HepG2 (cell line): Measurements from ENCODE around the gene UPK1A. TPM values are rescaled to one million over a fixed set of nuclear protein-coding genes. Genes with fewer than 3 reads are reported as not detected.
A peak's percentile ranks its signal among the peaks of the same experiment; 100 is the strongest.

Source experiments
- ATAC-seq: fragments of 200-7000 bp; cut with Tn5 transposase; 3 replicates; pipeline ENCODE4 v1.9.1; 2020; ENCODE audit warnings: mild to moderate bottlenecking, moderate library complexity
- BruUV-seq: library from RNA; stranded (reverse); fragments of 400-500 nt; replicated peaks from 2 replicates; lab custom pipeline; 2021; lab: Mats Ljungman, UMichigan
- CTCF ChIA-PET: fragments of 300-600 bp; formaldehyde crosslinking; extraction: SDS; loops from one replicate; lab custom pipeline; 2021; ENCODE audit warnings: low total read pairs, inconsistent platforms, low intra/inter-chr PET ratio; lab: Yijun Ruan, JAX
- POLR2A ChIA-PET: fragments of 350-600 bp; sonication (Branson Sonifier 250); formaldehyde crosslinking; loops from one replicate; lab custom pipeline; 2020; ENCODE audit warnings: antibody characterized with exemption, inconsistent platforms; lab: Yijun Ruan, JAX
- DNase-seq: peaks from one replicate; pipeline ENCODE4 v3.0.0-alpha.2; 2015; ENCODE audit warnings: low spot score
- FAIRE-seq: peaks from 3 replicates; lab custom pipeline; 2011; peaks lifted over from hg19 to GRCh38; lab: Jason Lieb, UNC
- H2AFZ ChIP-seq: one replicate; pipeline ENCODE4 v1.6.1; 2011; ENCODE audit warnings: low read length, inconsistent platforms
- H3K27ac ChIP-seq: fragments of 300-600 bp; 3 replicates; pipeline ENCODE4 v1.8.0; 2011; ENCODE audit warnings: mixed run types, mild to moderate bottlenecking, mixed read lengths, low read length, inconsistent platforms; ENCODE audit not compliant: insufficient read depth; ENCODE audit errors: extremely low read length
- H3K27me3 ChIP-seq, 2 experiments: fragments of 200-600 bp in 1 of 2; 2 replicates in 1 of 2; 3 replicates in 1 of 2; pipeline versions ENCODE4 v1.6.0 to v1.8.0; 2011; ENCODE audit warnings: low read length in 2 of 2, mild to moderate bottlenecking in 2 of 2, moderate library complexity in 2 of 2, inconsistent platforms in 1 of 2; ENCODE audit not compliant: insufficient read depth in 2 of 2, control insufficient read depth in 1 of 2
- H3K36me3 ChIP-seq, 2 experiments: fragments of 200-600 bp in 1 of 2; replicated peaks in 1 of 2; 2 replicates in 1 of 2; 3 replicates in 1 of 2; pipeline versions ENCODE4 v1.5.1 to v1.8.0; 2011; ENCODE audit warnings: low read length in 2 of 2, inconsistent platforms in 1 of 2; ENCODE audit not compliant: insufficient read depth in 2 of 2, control insufficient read depth in 1 of 2
- H3K4me1 ChIP-seq: 2 replicates; pipeline ENCODE4 v1.5.1; 2012; ENCODE audit warnings: low read length, inconsistent platforms; ENCODE audit not compliant: insufficient read depth
- H3K4me2 ChIP-seq: 2 replicates; pipeline ENCODE4 v1.6.0; 2011; ENCODE audit warnings: low read depth, low read length, inconsistent platforms
- H3K4me3 ChIP-seq, 3 experiments: fragments of 200-600 bp in 1 of 3; sonication (generic), shearing (Covaris generic) in 1 of 3; replicated peaks in 1 of 3; 2 replicates each; pipeline ENCODE4 v1.5.1; 2011 to 2016; ENCODE audit warnings: low read length in 3 of 3, inconsistent platforms in 2 of 3, low read depth in 2 of 3, mild to moderate bottlenecking in 2 of 3, control low read depth in 1 of 3, mixed read lengths in 1 of 3; ENCODE audit not compliant: insufficient read depth in 1 of 3
- H3K79me2 ChIP-seq: one replicate; pipeline ENCODE4 v1.6.1; 2011; ENCODE audit warnings: low read length, inconsistent platforms; ENCODE audit not compliant: insufficient read depth
- H3K9ac ChIP-seq: 2 replicates; pipeline ENCODE4 v1.6.0; 2011; ENCODE audit warnings: mild to moderate bottlenecking, low read depth, low read length, inconsistent platforms; ENCODE audit not compliant: insufficient read depth
- H3K9me3 ChIP-seq: 2 replicates; pipeline ENCODE4 v1.5.1; 2012; ENCODE audit warnings: mild to moderate bottlenecking, low read length
- H4K20me1 ChIP-seq: 2 replicates; pipeline ENCODE4 v1.6.0; 2011; ENCODE audit warnings: inconsistent platforms, mild to moderate bottlenecking, low read length, moderate library complexity; ENCODE audit not compliant: insufficient read depth
- ATF1 ChIP-seq: IDR thresholded peaks from 2 replicates; pipeline ENCODE4 v1.6.1; 2016; ENCODE audit warnings: mild to moderate bottlenecking, control low read depth
- BRF2 ChIP-seq: sonication (generic); formaldehyde crosslinking; IDR thresholded peaks from 2 replicates; pipeline ENCODE4 v1.8.1; 2022; ENCODE audit warnings: mild to moderate bottlenecking, missing genetic modification reagents
- HDAC1 ChIP-seq: sonication (generic); formaldehyde crosslinking; IDR thresholded peaks from 2 replicates; pipeline ENCODE4 v1.5.1; 2020; ENCODE audit warnings: mild to moderate bottlenecking, missing genetic modification reagents
- MYC ChIP-seq: sonication (generic); formaldehyde crosslinking; IDR thresholded peaks from 2 replicates; pipeline ENCODE4 v1.9.0; 2021; ENCODE audit warnings: missing genetic modification reagents, borderline replicate concordance
- PHF8 ChIP-seq: sonication (generic); formaldehyde crosslinking; IDR thresholded peaks from 2 replicates; pipeline ENCODE4 v1.5.0; 2020; ENCODE audit warnings: missing genetic modification reagents
- RXRB ChIP-seq: IDR thresholded peaks from 2 replicates; pipeline ENCODE4 v1.6.1; 2016; ENCODE audit warnings: borderline replicate concordance, missing genetic modification reagents, missing compliant biosample characterization
- SOX13 ChIP-seq, 3 experiments: fragments of 450-650 bp in 1 of 3; sonication (generic) in 1 of 3; formaldehyde crosslinking in 1 of 3; IDR thresholded peaks in 2 of 3; conservative IDR thresholded peaks in 1 of 3; 2 replicates each; pipeline versions ENCODE4 v1.5.0 to v1.6.1; 2016 to 2020; ENCODE audit warnings: antibody characterized with exemption in 1 of 3, mild to moderate bottlenecking in 1 of 3, missing compliant biosample characterization in 1 of 3, missing genetic modification reagents in 1 of 3, moderate library complexity in 1 of 3
- SP1 ChIP-seq, 2 experiments: fragments of 450-650 bp in 1 of 2; sonication (generic) in 1 of 2; formaldehyde crosslinking in 1 of 2; IDR thresholded peaks; 2 replicates each; pipeline versions ENCODE4 v1.4.0 to v1.6.1; 2016 to 2020; ENCODE audit warnings: missing genetic modification reagents in 1 of 2
- ZBTB38 ChIP-seq: sonication (generic); formaldehyde crosslinking; IDR thresholded peaks from 2 replicates; pipeline ENCODE4 v1.5.1; 2020; ENCODE audit warnings: mild to moderate bottlenecking, missing genetic modification reagents
- ZBTB42 ChIP-seq: sonication (generic); formaldehyde crosslinking; IDR thresholded peaks from 2 replicates; pipeline ENCODE4 v1.5.0; 2020; ENCODE audit warnings: mild to moderate bottlenecking, missing genetic modification reagents
- ZMYM3 ChIP-seq: sonication (generic); formaldehyde crosslinking; IDR thresholded peaks from 2 replicates; pipeline ENCODE4 v1.5.1; 2020; ENCODE audit warnings: mild to moderate bottlenecking, missing genetic modification reagents
- ZNF143 ChIP-seq: sonication (generic); formaldehyde crosslinking; IDR thresholded peaks from 2 replicates; pipeline ENCODE4 v1.4.0; 2020; ENCODE audit warnings: missing genetic modification reagents
- ZNF232 ChIP-seq: sonication (generic); formaldehyde crosslinking; IDR thresholded peaks from 2 replicates; pipeline ENCODE4 v1.4.0; 2020; ENCODE audit warnings: missing genetic modification reagents, borderline replicate concordance
- ZNF484 ChIP-seq: sonication (generic); formaldehyde crosslinking; IDR thresholded peaks from 2 replicates; pipeline ENCODE4 v1.5.1; 2020; ENCODE audit warnings: mild to moderate bottlenecking, low read depth, missing genetic modification reagents, borderline replicate concordance
- ZNF503 ChIP-seq: sonication (generic); formaldehyde crosslinking; IDR thresholded peaks from 2 replicates; pipeline ENCODE4 v1.4.0; 2020; ENCODE audit warnings: missing genetic modification reagents
- ZNF740 ChIP-seq: sonication (generic); formaldehyde crosslinking; IDR thresholded peaks from 2 replicates; pipeline ENCODE4 v1.4.0; 2020; ENCODE audit warnings: missing genetic modification reagents
- ZNF746 ChIP-seq: sonication (generic); formaldehyde crosslinking; IDR thresholded peaks from 2 replicates; pipeline ENCODE4 v1.8.0; 2022; ENCODE audit warnings: mild to moderate bottlenecking, missing genetic modification reagents
- ZNF761 ChIP-seq: sonication (generic); formaldehyde crosslinking; conservative IDR thresholded peaks from 2 replicates; pipeline ENCODE4 v1.4.0; 2020; ENCODE audit warnings: mild to moderate bottlenecking, missing genetic modification reagents
- ZNF780A ChIP-seq: sonication (generic); formaldehyde crosslinking; IDR thresholded peaks from 2 replicates; pipeline ENCODE4 v1.8.0; 2022; ENCODE audit warnings: mild to moderate bottlenecking, missing genetic modification reagents, moderate library complexity
- ZSCAN9 ChIP-seq: IDR thresholded peaks from 2 replicates; pipeline ENCODE4 v1.6.1; 2016; ENCODE audit warnings: borderline replicate concordance
- WGBS: methylation state at CpG from one replicate; pipeline ENCODE4 v1.1.6; 2017; ENCODE audit warnings: low lambda C conversion rate; 5-methylcytosine and 5-hydroxymethylcytosine counted together
- in situ Hi-C: cut with HindIII; loops from 2 replicates; pipeline ENCODE4 v1.10.0; 2017; ENCODE audit warnings: low pct_unique_long_range_greater_than_20kb; ENCODE audit not compliant: extremely low pct_ligation_motif_present
- intact Hi-C: fragments of 100-400 bp; cut with micrococcal nuclease; formaldehyde crosslinking; loops from one replicate; pipeline ENCODE4 v1.10.0; 2022; ENCODE audit not compliant: unreplicated experiment
- polyA plus RNA-seq, 8 experiments: library from polyadenylated mRNA; depleted of rRNA in 3 of 8; stranded (reverse) in 7 of 8; unstranded in 1 of 8; fragments of >200 nt; fragmentation: Illumina TruSeq in 4 of 8; extraction: Trizol in 4 of 8; gene quantifications; 2 replicates each; pipeline versions ENCODE4 v1.2.1 to v1.2.3, GENCODE V29; 2011 to 2016; ENCODE audit warnings: low read depth in 4 of 8, missing spikeins in 1 of 8, mixed read lengths in 1 of 8; ENCODE audit not compliant: insufficient read depth in 1 of 8
- total RNA-seq, 5 experiments: library from RNA; depleted of rRNA; stranded (reverse); fragments of >200 nt; fragmentation: Illumina TruSeq; extraction: Trizol; gene quantifications; 2 replicates each; pipeline ENCODE4 v1.2.3, GENCODE V29; 2016; ENCODE audit warnings: low read depth in 1 of 5

UPK1A gene
- total and polyA plus RNA-seq, 2 of the 13 experiments (the other 11 are each of a cell fraction or from before 2014, with no cell fraction given): 2.9 TPM; not detected in 1

GRCh38 chr19:35620001-35620400 is 46.3 kb upstream of the UPK1A start (continued):
- TF ChIP-seq ZNF503 (CRISPR knock-in tag): no peak
- TF ChIP-seq PHF8 (CRISPR knock-in tag): no peak
- no peak for TF ChIP-seq ZNF484 (CRISPR knock-in tag)
- no peak for TF ChIP-seq RXRB (CRISPR knock-in tag)
- TF ChIP-seq ZNF761: no peak
- no peak for TF ChIP-seq ZNF780A
- TF ChIP-seq ZNF746 (CRISPR knock-in tag): no peak
- TF ChIP-seq, all 625 proteins: peak for 0

GRCh38 chr19:35621708-35622107 is 44.6 kb upstream of the UPK1A start:
- CTCF ChIA-PET: no interaction called here
- intact Hi-C loops (no loop called here), in situ Hi-C loops (no loop called here)
- Histone ChIP-seq H3K27ac (no peak overlapping the region), H2AFZ (no peak overlapping the region), H4K20me1 (no peaks in the 10 kb centered on the region), H3K27me3 (no peaks in the 10 kb centered on the region; a peak in 1 of 5 replicates), H3K9me3 (no peaks in the 10 kb centered on the region), H3K4me1 (peaks cover 12% of the 10 kb centered on the region), H3K9ac (no peak overlapping the region), H3K79me2 (no peaks in the 10 kb centered on the region), H3K4me2 (no peak overlapping the region), H3K4me3 (no peak overlapping the region), H3K36me3 (peaks cover 5 to 6% of the 10 kb centered on the region in 2 experiments; a peak in 2 of 5 replicates)
- peak; percentile 68 for ATAC-seq
- no TSS peak for BruUV-seq
- WGBS: 75% methylated on average over 9 of the region's 9 CpGs
- DNase-seq: no peak
- no peak for FAIRE-seq
- POLR2A ChIA-PET: interaction anchor here (1.4 kb wide), 1 partner anchor 9 kb away, joined by 5 read pairs; the partner anchor contains the start of gene HAUS5
- no peak for TF ChIP-seq ZNF740 (CRISPR knock-in tag)
- TF ChIP-seq ZSCAN9 (CRISPR knock-in tag): no peak
- no peak for TF ChIP-seq SP1 (IDR thresholded peaks at IDR 0.05)
- no peak for TF ChIP-seq SP1 (CRISPR knock-in tag; IDR thresholded peaks at IDR 0.05)
- TF ChIP-seq BRF2 (CRISPR knock-in tag): no peak
- no peak for TF ChIP-seq MYC (CRISPR knock-in tag)
- no peak for TF ChIP-seq ZNF232 (CRISPR knock-in tag)
- TF ChIP-seq SOX13 (IDR thresholded peaks at IDR 0.05): no peak
- peak in 1 of 2 experiments; percentile 18; a peak in 1 of 4 replicates for TF ChIP-seq SOX13 (CRISPR knock-in tag; conservative IDR thresholded peaks at IDR 0.05 in 1 of 2, IDR thresholded peaks at IDR 0.05 in 1 of 2)
- no peak for TF ChIP-seq ZNF143 (CRISPR knock-in tag)
- TF ChIP-seq ZBTB38 (CRISPR knock-in tag): no peak
- no peak for TF ChIP-seq ZBTB42 (CRISPR knock-in tag)
- TF ChIP-seq ZMYM3 (CRISPR knock-in tag): no peak
- TF ChIP-seq ATF1: no peak
- TF ChIP-seq HDAC1 (CRISPR knock-in tag): 0 out of 2 replicates have a peak, but pooled peaks have one; percentile 25
